ENCODE results near the gene RALGAPA2.

Gene RALGAPA2

GRCh38 chr20:20343932-20344331 is 368.5 kb downstream of the RALGAPA2 start:
- no peak overlapping the region for H3K4me3 ChIP-seq (ENCODE audit: low read depth, low read length)

More at GRCh38 chr20:20343932-20344331, 368.5 kb downstream of the RALGAPA2 start:
- DNase-seq (ENCODE audit: low read depth) = no peak

Measured in skeletal muscle cell (primary cell).